Measurements from ENCODE around the gene MIDN. TPM values are rescaled to one million over a fixed set of nuclear protein-coding genes. Genes with fewer than 3 reads are reported as not detected.

MIDN gene
- total RNA-seq, 4 donors from 2014 or later: 34.9 to 117 (median 86.3) TPM

DNA sequence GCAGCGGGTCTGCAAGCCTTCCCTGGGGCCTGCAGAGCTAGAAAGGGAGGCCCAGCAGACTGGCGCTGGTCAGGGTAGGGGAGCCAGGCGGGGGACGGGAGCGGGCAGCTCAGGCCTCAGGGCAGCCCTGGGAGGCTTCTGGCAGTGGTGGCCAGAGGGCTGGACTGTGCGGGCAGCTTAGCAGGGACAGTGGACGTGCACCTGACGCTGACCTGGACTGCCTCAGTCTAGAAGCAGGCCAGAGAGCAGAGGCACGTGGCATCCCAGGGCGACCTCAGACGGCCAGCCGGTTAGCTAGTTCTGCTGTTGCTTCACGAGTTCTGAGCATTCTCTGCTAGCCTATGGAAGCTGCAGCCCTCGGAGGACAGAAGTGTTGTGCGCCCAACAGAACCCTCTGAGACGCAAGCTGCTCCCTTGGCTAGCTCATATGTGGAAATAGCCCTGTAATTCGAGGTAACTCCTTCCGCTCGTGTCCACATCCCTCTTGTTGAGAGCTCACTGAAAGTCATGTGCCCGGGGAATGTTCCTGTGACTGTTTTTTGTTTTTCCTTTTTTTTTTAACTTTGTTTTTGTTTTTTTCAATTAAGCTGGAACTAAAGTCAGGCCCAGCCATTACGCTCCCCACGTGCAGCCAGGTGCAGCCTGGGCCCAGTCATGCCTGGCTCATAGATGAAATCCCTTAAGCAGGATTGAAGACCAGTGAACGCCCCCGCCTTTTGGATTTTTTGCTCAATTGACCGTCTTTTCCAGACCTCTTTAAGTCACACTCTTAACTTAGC is 25.1 kb downstream of the MIDN start:
- intact Hi-C loops (cut with DNase I; ENCODE audit: low total_unique reads): loop anchor here (2.0 to 10.0 kb wide), 2 partner anchors 81 to 479 kb away; partner anchors contain the start of gene PTBP1
- TF ChIP-seq, protein P1, sequence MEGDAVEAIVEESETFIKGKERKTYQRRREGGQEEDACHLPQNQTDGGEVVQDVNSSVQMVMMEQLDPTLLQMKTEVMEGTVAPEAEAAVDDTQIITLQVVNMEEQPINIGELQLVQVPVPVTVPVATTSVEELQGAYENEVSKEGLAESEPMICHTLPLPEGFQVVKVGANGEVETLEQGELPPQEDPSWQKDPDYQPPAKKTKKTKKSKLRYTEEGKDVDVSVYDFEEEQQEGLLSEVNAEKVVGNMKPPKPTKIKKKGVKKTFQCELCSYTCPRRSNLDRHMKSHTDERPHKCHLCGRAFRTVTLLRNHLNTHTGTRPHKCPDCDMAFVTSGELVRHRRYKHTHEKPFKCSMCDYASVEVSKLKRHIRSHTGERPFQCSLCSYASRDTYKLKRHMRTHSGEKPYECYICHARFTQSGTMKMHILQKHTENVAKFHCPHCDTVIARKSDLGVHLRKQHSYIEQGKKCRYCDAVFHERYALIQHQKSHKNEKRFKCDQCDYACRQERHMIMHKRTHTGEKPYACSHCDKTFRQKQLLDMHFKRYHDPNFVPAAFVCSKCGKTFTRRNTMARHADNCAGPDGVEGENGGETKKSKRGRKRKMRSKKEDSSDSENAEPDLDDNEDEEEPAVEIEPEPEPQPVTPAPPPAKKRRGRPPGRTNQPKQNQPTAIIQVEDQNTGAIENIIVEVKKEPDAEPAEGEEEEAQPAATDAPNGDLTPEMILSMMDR (IDR thresholded peaks at IDR 0.05 in 4 of 5, conservative IDR thresholded peaks at IDR 0.05 in 1 of 5): no peak
- peak; percentile 33 to 54 for TF ChIP-seq POLR2A (IDR thresholded peaks at IDR 0.05)
- peak in 1 of 2 donors; percentile 4 for ATAC-seq
- Histone ChIP-seq H3K27me3 (no peaks in the 10 kb centered on the region), H3K4me3 (peak overlapping the region in 2 of 4 donors; percentile 68 to 69), H3K36me3 (peaks cover 0 to 51% of the 10 kb centered on the region in 2 donors), H3K4me1 (peaks cover 59 to 68% of the 10 kb centered on the region in 2 donors), H3K9me3 (no peaks in the 10 kb centered on the region), H3K27ac (peak overlapping the region; percentile 92 to 99 (median 98))
- peak; percentile 76 to 87 for DNase-seq
- in situ Hi-C loops (cut with MboI; ENCODE audit: low sequenced_read_pairs in 4 of 4): no loop called here

- Histone ChIP-seq H3K9me3 (no peaks in the 10 kb centered on the region), H3K4me1 (peaks cover 56 to 63% of the 10 kb centered on the region in 2 donors), H3K4me3 (peak overlapping the region; percentile 56 to 82 (median 70)), H3K27me3 (no peaks in the 10 kb centered on the region), H3K27ac (peak overlapping the region; percentile 92 to 99 (median 98)), H3K36me3 (peaks cover 0 to 59% of the 10 kb centered on the region in 2 donors)
- ATAC-seq (no peak), DNase-seq (peak in 1 of 2 donors; percentile 67)
- in situ Hi-C loops (cut with MboI; ENCODE audit: low sequenced_read_pairs in 4 of 4) (no loop called here), intact Hi-C loops (cut with DNase I; ENCODE audit: low total_unique reads) (loop anchor here (2.0 to 10.0 kb wide), 2 partner anchors 81 to 479 kb away; partner anchors contain the start of gene PTBP1)
- TF ChIP-seq POLR2A (IDR thresholded peaks at IDR 0.05): no peak
- TF ChIP-seq, protein P1 (IDR thresholded peaks at IDR 0.05 in 4 of 5, conservative IDR thresholded peaks at IDR 0.05 in 1 of 5): no peak
Observed at GRCh38 chr19:1274081-1274851, 25.9 kb downstream of the MIDN start.

GRCh38 chr19:1274852-1275259 is 26.5 kb downstream of the MIDN start:
- no peak for DNase-seq
- in situ Hi-C loops (cut with MboI; ENCODE audit: low sequenced_read_pairs in 4 of 4): no loop called here
- H3K27ac ChIP-seq: peak overlapping the region; percentile 92 to 99 (median 98)
- peaks cover 57 to 63% of the 10 kb centered on the region in 2 donors for H3K4me1 ChIP-seq
- H3K36me3 ChIP-seq: peaks cover 0 to 61% of the 10 kb centered on the region in 2 donors
- no peak for ATAC-seq
- peak overlapping the region; percentile 56 to 82 (median 70) for H3K4me3 ChIP-seq
- no peak for TF ChIP-seq POLR2A (IDR thresholded peaks at IDR 0.05)
- TF ChIP-seq, protein P1 (IDR thresholded peaks at IDR 0.05 in 4 of 5, conservative IDR thresholded peaks at IDR 0.05 in 1 of 5): no peak
- no peaks in the 10 kb centered on the region for H3K27me3 ChIP-seq
- H3K9me3 ChIP-seq: no peaks in the 10 kb centered on the region
- intact Hi-C loops (cut with DNase I; ENCODE audit: low total_unique reads): loop anchor here (2.0 to 10.0 kb wide), 4 partner anchors 80 to 480 kb away; partner anchors contain the start of genes ADAMTSL5, GAMT and PTBP1

DNA sequence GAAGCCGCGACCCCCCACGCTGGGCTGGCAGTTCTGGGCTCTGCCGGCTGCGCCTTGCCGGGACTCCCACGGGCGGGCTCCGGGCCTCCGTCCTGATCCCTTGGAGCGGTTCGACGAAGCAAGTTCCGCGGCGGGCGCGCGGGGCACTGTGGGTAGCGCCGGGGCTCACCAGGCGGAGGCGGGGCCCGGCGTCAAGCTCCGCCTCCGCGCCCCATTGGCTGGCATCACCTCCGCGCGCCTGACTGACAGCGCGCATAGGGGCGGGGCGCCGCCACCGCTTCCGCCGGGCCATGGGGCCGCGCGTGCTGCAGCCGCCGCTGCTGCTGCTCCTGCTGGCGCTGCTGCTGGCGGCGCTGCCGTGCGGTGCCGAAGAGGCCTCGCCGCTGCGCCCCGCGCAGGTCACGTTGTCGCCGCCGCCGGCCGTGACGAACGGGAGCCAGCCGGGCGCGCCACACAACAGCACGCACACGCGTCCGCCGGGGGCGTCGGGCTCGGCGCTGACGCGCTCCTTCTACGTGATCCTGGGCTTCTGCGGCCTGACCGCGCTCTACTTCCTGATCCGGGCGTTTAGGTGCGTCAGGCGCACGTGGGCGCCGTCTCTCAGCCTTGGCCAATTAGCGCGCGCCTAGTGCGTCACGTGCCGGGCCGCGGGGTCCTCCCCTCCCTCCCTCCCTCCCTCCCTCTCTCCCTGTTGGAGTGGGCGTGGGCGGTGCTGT is 27.0 kb downstream of the MIDN start, which contains the start of gene FAM174C:
Gene FAM174C, plus strand, starts transcription at position 271 of the 716 bp plus-strand sequence. Its CDS starts 20 bp downstream, at position 291.
- intact Hi-C loops (cut with DNase I; ENCODE audit: low total_unique reads): loop anchor here (2.0 to 10.0 kb wide), 4 partner anchors 79 to 481 kb away; partner anchors contain the start of genes ADAMTSL5, GAMT and PTBP1
- in situ Hi-C loops (cut with MboI; ENCODE audit: low sequenced_read_pairs in 4 of 4): no loop called here
- Histone ChIP-seq H3K4me3 (peak within 1 kb of the TSS; percentile 68 to 83 (median 76)), H3K4me1 (peaks cover 57 to 58% of the 10 kb centered on the region in 2 donors), H3K9me3 (no peaks in the 10 kb centered on the region), H3K27ac (peak within 1 kb of the TSS; percentile 92 to 99 (median 98)), H3K27me3 (no peaks in the 10 kb centered on the region), H3K36me3 (peaks cover 0 to 61% of the 10 kb centered on the region in 2 donors)
- TF ChIP-seq, protein P1 (IDR thresholded peaks at IDR 0.05 in 4 of 5, conservative IDR thresholded peaks at IDR 0.05 in 1 of 5): peak in 2 of 5 experiments; percentile 7 to 28
- peak; percentile 80 to 91 for TF ChIP-seq POLR2A (IDR thresholded peaks at IDR 0.05)
- DNase-seq (peak; percentile 93 to 96), ATAC-seq (peak; percentile 74 to 80)
